H1 (cell line): ENCODE data around the gene ANKS1B. TPM values are rescaled to one million over a fixed set of nuclear protein-coding genes. Genes with fewer than 3 reads are reported as not detected.

ENCODE experiments used
- CTCF ChIA-PET: fragments of 300-600 bp; sonication (Branson Sonifier 250); formaldehyde crosslinking; loops from one replicate; lab custom pipeline; 2021; ENCODE audit not compliant: partially characterized antibody; lab: Charles Lee
- POLR2A ChIA-PET: fragments of 300-600 bp; sonication (Branson Sonifier 250); formaldehyde crosslinking; loops from one replicate; lab custom pipeline; 2021; ENCODE audit warnings: inconsistent platforms; ENCODE audit not compliant: partially characterized antibody; lab: Charles Lee
- DNase-seq, 2 experiments: peaks; one replicate each; pipeline versions ENCODE4 v3.0.0 to v3.0.0-alpha.2; 2010 to 2022; ENCODE audit warnings: low spot score in 2 of 2, low read depth in 1 of 2, mixed read lengths in 1 of 2
- FAIRE-seq: peaks from 2 replicates; lab custom pipeline; 2011; peaks lifted over from hg19 to GRCh38; lab: Jason Lieb, UNC
- H2AFZ ChIP-seq: 2 replicates; pipeline ENCODE4 v1.8.1; 2012; ENCODE audit warnings: low read length, inconsistent platforms
- H2AK5ac ChIP-seq: 2 replicates; pipeline ENCODE4 v1.6.1; 2013; ENCODE audit warnings: low read depth, low read length
- H2BK120ac ChIP-seq: replicated peaks from 2 replicates; pipeline ENCODE3; 2013; ENCODE audit warnings: low read depth, low read length, inconsistent platforms
- H2BK12ac ChIP-seq: 2 replicates; pipeline ENCODE4 v1.6.1; 2013; ENCODE audit warnings: low read depth, low read length
- H2BK15ac ChIP-seq: 2 replicates; pipeline ENCODE4 v1.6.1; 2013; ENCODE audit warnings: low read length
- H2BK20ac ChIP-seq: 2 replicates; pipeline ENCODE4 v1.6.1; 2013; ENCODE audit warnings: low read length
- H2BK5ac ChIP-seq: 2 replicates; pipeline ENCODE4 v1.6.1; 2013; ENCODE audit warnings: low read depth, low read length
- H3K14ac ChIP-seq: 2 replicates; pipeline ENCODE4 v1.6.1; 2013; ENCODE audit warnings: inconsistent platforms; ENCODE audit not compliant: insufficient read length
- H3K18ac ChIP-seq: 2 replicates; pipeline ENCODE4 v1.6.1; 2013; ENCODE audit warnings: low read length; ENCODE audit errors: extremely low read depth
- H3K23ac ChIP-seq: 2 replicates; pipeline ENCODE4 v1.6.1; 2013; ENCODE audit warnings: inconsistent platforms; ENCODE audit not compliant: insufficient read length
- H3K23me2 ChIP-seq: 2 replicates; pipeline ENCODE4 v1.6.1; 2013; ENCODE audit warnings: low read depth, low read length
- H3K27ac ChIP-seq: 2 replicates; pipeline ENCODE4 v1.6.1; 2011; ENCODE audit warnings: low read depth, low read length, inconsistent platforms
- H3K27me3 ChIP-seq, 4 experiments: replicated peaks in 1 of 4; 1 replicate in 1 of 4; 2 replicates in 3 of 4; pipeline versions ENCODE4 v1.6.1 to v1.8.1; 2011 to 2013; ENCODE audit warnings: low read length in 3 of 4, mild to moderate bottlenecking in 3 of 4, inconsistent platforms in 2 of 4, mixed read lengths in 2 of 4, moderate library complexity in 1 of 4; ENCODE audit not compliant: control insufficient read depth in 3 of 4, insufficient read depth in 3 of 4; ENCODE audit errors: extremely low read depth in 1 of 4
- H3K36me3 ChIP-seq, 4 experiments: 2 replicates each; pipeline versions ENCODE4 v1.6.1 to v1.8.1; 2011 to 2013; ENCODE audit warnings: mild to moderate bottlenecking in 4 of 4, low read length in 3 of 4, moderate library complexity in 2 of 4, control low read depth in 1 of 4, inconsistent platforms in 1 of 4; ENCODE audit not compliant: insufficient read depth in 4 of 4, control insufficient read depth in 2 of 4
- H3K4ac ChIP-seq: replicated peaks from 2 replicates; pipeline ENCODE3; 2013; ENCODE audit warnings: low read length, low read depth, mixed read lengths, inconsistent platforms; ENCODE audit not compliant: insufficient read length
- H3K4me1 ChIP-seq, 4 experiments: replicated peaks in 1 of 4; 1 replicate in 1 of 4; 2 replicates in 3 of 4; pipeline versions ENCODE4 v1.6.1 to v1.8.1; 2011 to 2013; ENCODE audit warnings: low read length in 3 of 4, inconsistent platforms in 2 of 4, mixed read lengths in 1 of 4; ENCODE audit not compliant: insufficient read depth in 4 of 4, control insufficient read depth in 3 of 4
- H3K4me2 ChIP-seq, 2 experiments: 2 replicates each; pipeline versions ENCODE4 v1.6.1 to v1.8.1; 2011 to 2013; ENCODE audit warnings: low read depth in 2 of 2, low read length in 2 of 2, control low read depth in 1 of 2, inconsistent platforms in 1 of 2, mild to moderate bottlenecking in 1 of 2; ENCODE audit not compliant: insufficient read depth in 1 of 2
- H3K4me3 ChIP-seq, 4 experiments: fragments of 200-600, 300-600 bp in 1 of 4; sonication (generic), shearing (Covaris generic), sonication (Bioruptor Twin) in 1 of 4; 2 replicates each; pipeline versions ENCODE4 v1.5.1 to v1.8.1; 2011 to 2016; ENCODE audit warnings: low read length in 4 of 4, low read depth in 3 of 4, control low read depth in 2 of 4, inconsistent platforms in 2 of 4, mild to moderate bottlenecking in 2 of 4, mixed read lengths in 1 of 4, moderate library complexity in 1 of 4; ENCODE audit not compliant: insufficient read depth in 2 of 4; ENCODE audit errors: extremely low read depth in 1 of 4
- H3K56ac ChIP-seq: replicated peaks from 2 replicates; pipeline ENCODE3; 2013; ENCODE audit warnings: low read depth, mild to moderate bottlenecking, mixed read lengths, low read length, inconsistent platforms; ENCODE audit not compliant: insufficient read length
- H3K79me1 ChIP-seq: 2 replicates; pipeline ENCODE4 v1.6.1; 2013; ENCODE audit warnings: low read depth, low read length, control low read depth
- H3K79me2 ChIP-seq, 2 experiments: 2 replicates each; pipeline versions ENCODE4 v1.6.1 to v1.8.1; 2012 to 2013; ENCODE audit warnings: low read length in 2 of 2, mild to moderate bottlenecking in 2 of 2, inconsistent platforms in 1 of 2; ENCODE audit not compliant: insufficient read depth in 2 of 2, control insufficient read depth in 1 of 2
- H3K9ac ChIP-seq, 4 experiments: replicated peaks in 1 of 4; 1 replicate in 1 of 4; 2 replicates in 3 of 4; pipeline versions ENCODE4 v1.6.1 to v1.8.1; 2011 to 2013; ENCODE audit warnings: low read depth in 3 of 4, low read length in 3 of 4, control low read depth in 2 of 4, mild to moderate bottlenecking in 2 of 4, moderate library complexity in 2 of 4, inconsistent platforms in 1 of 4; ENCODE audit errors: extremely low read depth in 1 of 4
- H3K9me3 ChIP-seq, 2 experiments: 2 replicates each; pipeline versions ENCODE4 v1.6.1 to v1.8.1; 2012 to 2013; ENCODE audit warnings: mild to moderate bottlenecking in 2 of 2, moderate library complexity in 2 of 2, control low read depth in 1 of 2, inconsistent platforms in 1 of 2, low read depth in 1 of 2, low read length in 1 of 2, mixed read lengths in 1 of 2; ENCODE audit not compliant: insufficient read depth in 2 of 2
- H4K20me1 ChIP-seq, 2 experiments: replicated peaks in 1 of 2; 2 replicates each; pipeline versions ENCODE3 to v1.8.1; 2011 to 2013; ENCODE audit warnings: inconsistent platforms in 2 of 2, low read length in 2 of 2, mild to moderate bottlenecking in 1 of 2; ENCODE audit not compliant: insufficient read depth in 2 of 2, control insufficient read depth in 1 of 2
- H4K5ac ChIP-seq: 2 replicates; pipeline ENCODE4 v1.6.1; 2013; ENCODE audit warnings: low read length, low read depth, mixed read lengths, inconsistent platforms; ENCODE audit not compliant: insufficient read length
- H4K8ac ChIP-seq: 2 replicates; pipeline ENCODE4 v1.8.0; 2013; ENCODE audit warnings: mild to moderate bottlenecking, moderate library complexity, low read length, inconsistent platforms; ENCODE audit not compliant: insufficient read depth; ENCODE audit errors: extremely low read depth
- H4K91ac ChIP-seq: replicated peaks from 2 replicates; pipeline ENCODE3; 2013; ENCODE audit warnings: low read length, mixed read lengths, inconsistent platforms; ENCODE audit not compliant: insufficient read length
- CHD1 ChIP-seq: IDR thresholded peaks from 2 replicates; pipeline ENCODE4 v1.6.1; 2012; ENCODE audit warnings: low read depth, low read length, improper control_type of control experiment
- KDM1A ChIP-seq: fragments of 200-600, 300-600 bp; sonication (generic); IDR thresholded peaks from 2 replicates; pipeline ENCODE4 v1.7.1; 2016; ENCODE audit warnings: mild to moderate bottlenecking, low read length, borderline replicate concordance
- YY1 ChIP-seq: IDR thresholded peaks from 2 replicates; pipeline ENCODE4 v1.6.1; 2011; ENCODE audit warnings: low read depth, mild to moderate bottlenecking, low read length
- WGBS, 2 experiments: shearing (Covaris generic) in 1 of 2; methylation state at CpG; one replicate each; pipeline versions ENCODE4 v1.1.6 to v1.1.7; 2013 to 2015; ENCODE audit warnings: low lambda C conversion rate in 2 of 2, mixed read lengths in 2 of 2, inconsistent platforms in 1 of 2, low coverage in 1 of 2, missing lambda C conversion rate in 1 of 2; ENCODE audit not compliant: insufficient replicate concordance in 2 of 2, insufficient coverage in 1 of 2, insufficient read length in 1 of 2; ENCODE audit errors: extremely low coverage in 1 of 2, missing lambda C conversion rate in 1 of 2; 5-methylcytosine and 5-hydroxymethylcytosine counted together
- polyA plus RNA-seq, 7 experiments: library from polyadenylated mRNA; depleted of rRNA in 3 of 7; stranded (reverse) in 5 of 7; unstranded in 2 of 7; fragments of >200 nt in 5 of 7; fragments of 200-250 nt in 2 of 7; gene quantifications; 1 replicate in 5 of 7; 2 replicates in 1 of 7; 4 replicates in 1 of 7; pipeline versions ENCODE4 v1.2.1 to v1.2.3, GENCODE V29; 2011 to 2013; ENCODE audit warnings: missing spikeins in 2 of 7, mixed read lengths in 2 of 7
- total RNA-seq: library from RNA; stranded (reverse); fragmentation: NEBNext Ultra II Directional; extraction: Animal tissue kit (Norgen Biotek cat#: 25700); gene quantifications from 2 replicates; pipeline ENCODE4 v1.2.1, GENCODE V29; 2021

Gene ANKS1B
- total and polyA plus RNA-seq, 2 of the 8 experiments (the other 6 are each of a cell fraction or from before 2014, with no cell fraction given), result 2.7 to 6.1 TPM

DNA sequence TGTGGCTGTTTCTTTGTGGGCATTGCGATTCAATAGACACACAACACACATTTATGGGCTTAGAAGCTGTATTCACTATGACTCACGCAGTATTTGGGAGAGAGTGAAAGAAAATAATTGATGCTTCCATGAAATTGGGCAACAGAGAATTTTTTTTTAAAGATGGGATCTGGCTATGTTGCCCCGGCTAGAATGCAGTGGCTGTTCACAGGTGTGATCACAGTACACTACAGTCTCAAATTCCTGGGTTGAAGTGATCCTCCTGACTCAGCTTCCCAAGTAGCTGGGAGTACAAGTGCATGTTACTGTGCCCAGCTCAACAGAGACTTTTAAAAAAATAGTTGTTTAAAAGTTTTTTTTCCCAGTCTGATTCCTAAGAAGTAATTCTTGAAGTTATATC is 1193.3 kb downstream of the ANKS1B start:
- no peaks in the 10 kb centered on the region for H3K79me2 ChIP-seq
- no peak overlapping the region for H2BK12ac ChIP-seq
- H3K4me3 ChIP-seq, result no peak overlapping the region
- no peaks in the 10 kb centered on the region for H3K9me3 ChIP-seq
- no peak overlapping the region for H3K18ac ChIP-seq
- DNase-seq, result no peak
- no peak for FAIRE-seq
- no peak overlapping the region for H3K9ac ChIP-seq
- no peak overlapping the region for H4K5ac ChIP-seq
- H3K4me2 ChIP-seq, result no peak overlapping the region
- H3K27ac ChIP-seq, result no peak overlapping the region
- 93% methylated on average over 3 of the region's 3 CpGs; no CpG with 5 or more reads in 1 of the 2 experiments for WGBS, 2 experiments
- no peak overlapping the region for H3K4ac ChIP-seq
- no peaks in the 10 kb centered on the region for H3K27me3 ChIP-seq
- H2BK5ac ChIP-seq, result no peak overlapping the region
- ChIA-PET POLR2A (interaction anchor here (0.6 kb wide), 1 partner anchor 136 kb away, joined by 3 read pairs; no protein-coding TSS in a partner anchor), CTCF (interaction anchor here (0.7 to 1.3 kb wide), 3 partner anchors 7 to 35 kb away, joined by 3 read pairs; no protein-coding TSS in a partner anchor)
- no peaks in the 10 kb centered on the region for H3K79me1 ChIP-seq
- H3K23ac ChIP-seq, result no peak overlapping the region
- H3K4me1 ChIP-seq, result no peaks in the 10 kb centered on the region
- H3K36me3 ChIP-seq, result no peaks in the 10 kb centered on the region
- no peak overlapping the region for H2BK15ac ChIP-seq
- H3K23me2 ChIP-seq, result no peaks in the 10 kb centered on the region
- H4K91ac ChIP-seq, result no peak overlapping the region
- H3K56ac ChIP-seq, result no peak overlapping the region
- no peaks in the 10 kb centered on the region for H4K20me1 ChIP-seq
- H2AFZ ChIP-seq, result no peak overlapping the region
- H2AK5ac ChIP-seq, result no peak overlapping the region
- no peak overlapping the region for H2BK120ac ChIP-seq
- TF ChIP-seq CHD1 (no peak), YY1 (no peak), KDM1A (peak; percentile 14; the same call in 1 of the 2 replicates)
- H2BK20ac ChIP-seq, result no peak overlapping the region
- H4K8ac ChIP-seq, result no peak overlapping the region
- H3K14ac ChIP-seq, result no peak overlapping the region
